Smooth muscle cell (in vitro differentiated cells): ENCODE data around the gene SLC22A23. TPM values are rescaled to one million over a fixed set of nuclear protein-coding genes. Genes with fewer than 3 reads are reported as not detected.

ENCODE experiments used
- DNase-seq: peaks from one replicate; lab custom pipeline; 2025; ENCODE audit not compliant: unreplicated experiment; lab: John Stamatoyannopoulos, UW
- H2AFZ ChIP-seq: fragments of 200-600 bp; sonication (generic); 2 replicates; pipeline ENCODE4 v1.6.0; 2016; ENCODE audit warnings: antibody characterized with exemption, low read depth, mild to moderate bottlenecking
- H3F3A ChIP-seq: fragments of 200-600 bp; sonication (generic); 2 replicates; pipeline ENCODE4 v1.6.0; 2017; ENCODE audit warnings: antibody characterized with exemption, low read depth
- H3K27ac ChIP-seq: fragments of 200-600 bp; sonication (generic); 2 replicates; pipeline ENCODE4 v1.5.1; 2016; ENCODE audit warnings: low read depth, mild to moderate bottlenecking
- H3K27me3 ChIP-seq: fragments of 200-600 bp; sonication (generic); 2 replicates; pipeline ENCODE4 v1.6.1; 2016; ENCODE audit warnings: low read depth, mild to moderate bottlenecking
- H3K36me3 ChIP-seq: fragments of 200-600 bp; sonication (generic); 2 replicates; pipeline ENCODE4 v1.5.1; 2016; ENCODE audit warnings: low read depth
- H3K4me1 ChIP-seq: fragments of 200-600 bp; sonication (generic); 2 replicates; pipeline ENCODE4 v1.5.1; 2016; ENCODE audit warnings: low read depth
- H3K4me2 ChIP-seq: fragments of 200-600 bp; sonication (generic); 2 replicates; pipeline ENCODE4 v1.6.0; 2016; ENCODE audit warnings: mild to moderate bottlenecking
- H3K4me3 ChIP-seq: fragments of 200-600 bp; sonication (generic); 2 replicates; pipeline ENCODE4 v1.5.1; 2016; ENCODE audit warnings: mild to moderate bottlenecking
- H3K79me2 ChIP-seq: fragments of 200-600 bp; sonication (generic); 2 replicates; pipeline ENCODE4 v1.6.0; 2016; ENCODE audit warnings: low read depth, mild to moderate bottlenecking
- H3K9ac ChIP-seq: fragments of 200-600 bp; sonication (generic); 2 replicates; pipeline ENCODE4 v1.6.0; 2016; ENCODE audit warnings: low read depth
- H3K9me3 ChIP-seq: fragments of 200-600 bp; sonication (generic); replicated peaks from 2 replicates; pipeline ENCODE4 v1.5.1; 2016; ENCODE audit warnings: low read depth
- H4K20me1 ChIP-seq: fragments of 200-600 bp; sonication (generic); 2 replicates; pipeline ENCODE4 v1.6.0; 2016; ENCODE audit warnings: low read depth
- CTCF ChIP-seq: fragments of 200-600 bp; sonication (generic); IDR thresholded peaks from 2 replicates; pipeline ENCODE4 v1.5.1; 2017; ENCODE audit warnings: borderline replicate concordance, mild to moderate bottlenecking, antibody characterized with exemption; ENCODE audit not compliant: insufficient read depth, poor library complexity, severe bottlenecking
- WGBS: methylation state at CpG from one replicate; pipeline ENCODE4 v1.1.7; 2016; ENCODE audit warnings: low lambda C conversion rate; 5-methylcytosine and 5-hydroxymethylcytosine counted together
- polyA plus RNA-seq: library from polyadenylated mRNA; unstranded; fragments of >200 nt; fragmentation: Nextera tagmentation; extraction: Ambion mirVana; gene quantifications from 2 replicates; pipeline ENCODE4 v1.2.1, GENCODE V29; 2016
- total RNA-seq: library from RNA; depleted of rRNA; stranded (reverse); fragments of >200 nt; gene quantifications from 2 replicates; pipeline ENCODE4 v1.2.3, GENCODE V29; 2014

SLC22A23 gene
- total and polyA plus RNA-seq, 2 experiments from 2014 or later, result 1.6 to 3.8 TPM

DNA sequence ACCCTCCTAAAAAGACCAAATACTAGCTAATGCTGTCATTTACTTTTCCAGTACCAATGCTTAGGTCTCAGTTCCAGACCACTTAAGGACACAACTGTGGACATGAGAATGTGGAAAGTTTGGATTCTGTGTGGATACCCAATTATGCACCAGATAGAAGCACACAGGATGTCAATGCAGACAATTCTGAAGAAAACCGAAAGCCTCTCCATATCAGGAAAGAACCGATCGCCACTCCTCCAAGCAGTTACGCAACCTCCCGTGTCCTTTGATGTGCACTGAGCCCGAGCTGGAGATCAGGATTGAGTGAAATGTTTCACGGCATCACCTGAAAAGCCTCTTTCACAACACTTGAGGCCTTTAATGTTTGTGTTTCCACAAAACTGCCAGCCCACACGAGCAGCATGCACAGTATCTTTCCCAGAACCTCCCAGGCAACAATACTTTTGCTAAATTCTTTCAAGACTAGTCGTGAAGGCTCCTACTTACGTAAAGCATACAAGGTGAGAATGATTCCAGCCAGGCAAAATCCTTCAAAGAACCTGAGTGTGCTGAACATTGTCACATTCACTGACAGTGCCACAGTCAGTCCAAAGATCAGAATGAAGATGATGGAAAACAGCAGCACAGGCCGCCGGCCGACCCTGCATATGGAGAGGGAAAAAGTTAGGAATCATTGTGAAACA is 47.0 kb downstream of the SLC22A23 start:
- 49% methylated on average over 13 of the region's 13 CpGs for WGBS
- Histone ChIP-seq H3K4me1 (peaks cover 8% of the 10 kb centered on the region), H3K27ac (peak overlapping the region; percentile 16), H3K9me3 (no peaks in the 10 kb centered on the region), H4K20me1 (no peaks in the 10 kb centered on the region), H3K79me2 (no peaks in the 10 kb centered on the region), H3F3A (no peaks in the 10 kb centered on the region), H3K4me2 (peak overlapping the region; percentile 42), H3K36me3 (no peaks in the 10 kb centered on the region), H3K27me3 (no peaks in the 10 kb centered on the region), H3K9ac (no peak overlapping the region), H3K4me3 (no peak overlapping the region), H2AFZ (no peak overlapping the region)
- no peak for DNase-seq
- no peak for TF ChIP-seq CTCF

DNA sequence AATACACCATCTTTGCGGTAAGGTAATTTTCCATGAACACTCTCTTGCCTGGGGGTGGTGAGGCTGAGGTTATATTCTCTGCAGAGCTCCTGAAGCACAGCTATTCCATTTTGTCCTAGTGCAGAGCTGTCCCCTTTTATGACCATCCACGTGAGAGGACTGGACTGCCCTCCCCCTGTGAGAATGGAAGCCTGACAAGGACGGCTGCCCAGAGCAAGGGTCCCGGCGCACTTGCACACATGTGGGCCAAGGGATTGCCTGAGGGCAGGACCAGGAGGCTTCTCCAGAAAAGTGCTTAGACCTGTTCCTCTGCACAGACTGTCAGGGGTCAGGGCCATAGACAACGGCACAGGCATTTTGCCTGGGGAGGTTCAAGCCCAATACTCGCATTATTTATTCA is 48.2 kb downstream of the SLC22A23 start:
- Histone ChIP-seq H2AFZ (no peak overlapping the region), H3K36me3 (no peaks in the 10 kb centered on the region), H3F3A (no peaks in the 10 kb centered on the region), H4K20me1 (no peaks in the 10 kb centered on the region), H3K79me2 (no peaks in the 10 kb centered on the region), H3K4me3 (no peak overlapping the region), H3K9me3 (no peaks in the 10 kb centered on the region), H3K9ac (no peak overlapping the region), H3K4me2 (no peak overlapping the region), H3K4me1 (peaks cover 8% of the 10 kb centered on the region), H3K27ac (no peak overlapping the region), H3K27me3 (no peaks in the 10 kb centered on the region)
- no peak for DNase-seq
- no peak for TF ChIP-seq CTCF
- WGBS, result 60% methylated on average over 7 of the region's 7 CpGs

DNA sequence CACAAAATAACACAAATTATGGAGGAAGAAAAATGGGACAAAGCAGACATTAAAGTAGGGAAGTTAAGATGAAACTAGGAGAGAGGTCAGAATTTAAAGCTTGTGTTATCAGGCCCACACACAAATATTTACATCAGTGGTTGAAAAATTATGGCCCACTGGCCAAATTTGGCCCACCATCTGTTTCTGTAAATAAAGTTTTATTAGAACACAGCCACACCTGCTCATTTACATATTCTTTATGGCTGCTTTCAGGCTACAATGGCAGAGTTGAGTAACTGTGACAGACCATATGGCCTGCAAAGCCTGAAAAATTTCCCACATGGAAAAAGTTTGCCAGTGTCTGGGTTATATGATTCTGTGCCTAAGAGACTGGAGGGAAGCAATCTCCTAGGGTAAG is 49.0 kb downstream of the SLC22A23 start:
- Histone ChIP-seq H3K27me3 (no peaks in the 10 kb centered on the region), H2AFZ (no peak overlapping the region), H3K27ac (no peak overlapping the region), H3K36me3 (no peaks in the 10 kb centered on the region), H3K4me3 (no peak overlapping the region), H4K20me1 (no peaks in the 10 kb centered on the region), H3K9me3 (no peaks in the 10 kb centered on the region), H3F3A (no peaks in the 10 kb centered on the region), H3K79me2 (no peaks in the 10 kb centered on the region), H3K9ac (no peak overlapping the region), H3K4me2 (no peak overlapping the region), H3K4me1 (peaks cover 8% of the 10 kb centered on the region)
- no peak for TF ChIP-seq CTCF
- no peak for DNase-seq
